WTC11 (cell line): ENCODE results near the gene KRT4. TPM values are rescaled to one million over a fixed set of nuclear protein-coding genes. Genes with fewer than 3 reads are reported as not detected.

Source experiments
- ATAC-seq: fragments of 200-7000 bp; cut with Tn5 transposase; 2 replicates; pipeline ENCODE4 v1.10.0; 2021; ENCODE audit warnings: mild to moderate bottlenecking, moderate library complexity
- CTCF ChIA-PET: fragments of 300-600 bp; sonication (Branson Sonifier 250); formaldehyde crosslinking; loops from one replicate; lab custom pipeline; 2021; ENCODE audit warnings: antibody characterized with exemption; lab: Charles Lee
- POLR2A ChIA-PET: fragments of 350-600 bp; sonication (Branson Sonifier 250); formaldehyde crosslinking; loops from one replicate; lab custom pipeline; 2021; ENCODE audit warnings: antibody characterized with exemption; lab: Charles Lee
- DNase-seq: peaks from one replicate; pipeline ENCODE4 v3.0.0; 2021; ENCODE audit warnings: low spot score
- H3K27ac Mint-ChIP-seq: 2 replicates; pipeline ENCODE4 v1.8.0; 2021; ENCODE audit warnings: mixed read lengths
- H3K27me3 Mint-ChIP-seq: 2 replicates; pipeline ENCODE4 v1.8.0; 2021; ENCODE audit warnings: low read depth, mild to moderate bottlenecking, moderate library complexity, mixed read lengths
- H3K36me3 Mint-ChIP-seq: 2 replicates; pipeline ENCODE4 v1.8.0; 2021; ENCODE audit warnings: mixed read lengths
- H3K4me1 Mint-ChIP-seq: 2 replicates; pipeline ENCODE4 v1.8.0; 2022; ENCODE audit warnings: mixed read lengths
- H3K4me3 Mint-ChIP-seq: 2 replicates; pipeline ENCODE4 v1.8.0; 2021; ENCODE audit warnings: mild to moderate bottlenecking, moderate library complexity, mixed read lengths
- H3K9me3 Mint-ChIP-seq: 2 replicates; pipeline ENCODE4 v1.8.0; 2021; ENCODE audit warnings: mixed read lengths
- CREM ChIP-seq: sonication (generic); formaldehyde crosslinking; IDR thresholded peaks from 2 replicates; pipeline ENCODE4 v1.8.1; 2022; ENCODE audit warnings: mild to moderate bottlenecking, missing genetic modification reagents, moderate library complexity
- ELF4 ChIP-seq: sonication (generic); formaldehyde crosslinking; IDR thresholded peaks from 2 replicates; pipeline ENCODE4 v1.8.1; 2022; ENCODE audit warnings: low read depth, mild to moderate bottlenecking, moderate library complexity, missing genetic modification reagents
- ETV6 ChIP-seq: sonication (generic); formaldehyde crosslinking; IDR thresholded peaks from 2 replicates; pipeline ENCODE4 v1.8.1; 2022; ENCODE audit warnings: mild to moderate bottlenecking, missing genetic modification reagents
- GTF2I ChIP-seq: fragments of 250-450 bp; sonication (Bioruptor Pico); conservative IDR thresholded peaks from 2 replicates; pipeline ENCODE4 v1.4.0; 2021; ENCODE audit warnings: mild to moderate bottlenecking
- JAZF1 ChIP-seq: fragments of 250-450 bp; sonication (Bioruptor Pico); IDR thresholded peaks from 2 replicates; pipeline ENCODE4 v1.9.0; 2021; ENCODE audit warnings: moderate library complexity, mild to moderate bottlenecking, inconsistent platforms
- KAT7 ChIP-seq: sonication (generic); formaldehyde crosslinking; IDR thresholded peaks from 2 replicates; pipeline ENCODE4 v1.8.1; 2023; ENCODE audit warnings: missing genetic modification reagents, mild to moderate bottlenecking, borderline replicate concordance
- NR1H2 ChIP-seq: sonication (generic); formaldehyde crosslinking; IDR thresholded peaks from 2 replicates; pipeline ENCODE4 v1.9.0; 2021; ENCODE audit warnings: mild to moderate bottlenecking, moderate library complexity, missing genetic modification reagents
- NR3C1 ChIP-seq: sonication (generic); formaldehyde crosslinking; conservative IDR thresholded peaks from 2 replicates; pipeline ENCODE4 v1.8.1; 2023; ENCODE audit warnings: low read depth, mild to moderate bottlenecking, missing genetic modification reagents
- OVOL2 ChIP-seq: fragments of 250-450 bp; sonication (Bioruptor Pico); IDR thresholded peaks from 2 replicates; pipeline ENCODE4 v1.9.0; 2021; ENCODE audit warnings: mild to moderate bottlenecking, borderline replicate concordance
- RELA ChIP-seq: sonication (generic); formaldehyde crosslinking; IDR thresholded peaks from 2 replicates; pipeline ENCODE4 v1.8.1; 2022; ENCODE audit warnings: missing genetic modification reagents, mild to moderate bottlenecking, borderline replicate concordance
- RORB ChIP-seq: fragments of 250-450 bp; sonication (Bioruptor Pico); IDR thresholded peaks from 2 replicates; pipeline ENCODE4 v1.9.0; 2021; ENCODE audit warnings: mild to moderate bottlenecking
- SMAD3 ChIP-seq: sonication (generic); formaldehyde crosslinking; IDR thresholded peaks from 2 replicates; pipeline ENCODE4 v1.8.0; 2022; ENCODE audit warnings: missing genetic modification reagents, mild to moderate bottlenecking, borderline replicate concordance
- SP1 ChIP-seq: sonication (generic); formaldehyde crosslinking; conservative IDR thresholded peaks from 2 replicates; pipeline ENCODE4 v1.8.1; 2022; ENCODE audit warnings: missing genetic modification reagents
- TP53 ChIP-seq: sonication (generic); formaldehyde crosslinking; IDR thresholded peaks from 2 replicates; pipeline ENCODE4 v1.8.1; 2023; ENCODE audit warnings: mild to moderate bottlenecking, missing genetic modification reagents
- ZNF396 ChIP-seq: fragments of 250-450 bp; sonication (Bioruptor Pico); IDR thresholded peaks from 2 replicates; pipeline ENCODE4 v1.8.0; 2021; ENCODE audit warnings: mild to moderate bottlenecking, moderate library complexity, borderline replicate concordance
- ZNF416 ChIP-seq: fragments of 250-450 bp; sonication (Bioruptor Pico); IDR thresholded peaks from 2 replicates; pipeline ENCODE4 v1.9.0; 2021; ENCODE audit warnings: mild to moderate bottlenecking, inconsistent platforms
- ZNF671 ChIP-seq: fragments of 250-450 bp; sonication (Bioruptor Pico); IDR thresholded peaks from 2 replicates; pipeline ENCODE4 v1.8.0; 2021; ENCODE audit warnings: mild to moderate bottlenecking
- total RNA-seq: library from RNA; stranded (reverse); gene quantifications from 3 replicates; pipeline ENCODE4 v1.2.3, GENCODE V29; 2021
- TF ChIP-seq, protein P1 (sequence below): sonication (generic); formaldehyde crosslinking; IDR thresholded peaks from 2 replicates; pipeline ENCODE4 v1.8.1; 2023; ENCODE audit warnings: mild to moderate bottlenecking, moderate library complexity, missing genetic modification reagents
- TF ChIP-seq, protein P2 (sequence below): sonication (generic); formaldehyde crosslinking; IDR thresholded peaks from 2 replicates; pipeline ENCODE4 v1.8.1; 2023; ENCODE audit warnings: mild to moderate bottlenecking, missing genetic modification reagents, moderate library complexity
- TF ChIP-seq, protein P3 (sequence below): fragments of 250-450 bp; sonication (Bioruptor Pico); IDR thresholded peaks from 2 replicates; pipeline ENCODE4 v1.9.0; 2021; ENCODE audit warnings: moderate library complexity, mild to moderate bottlenecking, inconsistent platforms, borderline replicate concordance

Gene KRT4
- total RNA-seq, 1 experiment from 2014 or later = not detected

DNA sequence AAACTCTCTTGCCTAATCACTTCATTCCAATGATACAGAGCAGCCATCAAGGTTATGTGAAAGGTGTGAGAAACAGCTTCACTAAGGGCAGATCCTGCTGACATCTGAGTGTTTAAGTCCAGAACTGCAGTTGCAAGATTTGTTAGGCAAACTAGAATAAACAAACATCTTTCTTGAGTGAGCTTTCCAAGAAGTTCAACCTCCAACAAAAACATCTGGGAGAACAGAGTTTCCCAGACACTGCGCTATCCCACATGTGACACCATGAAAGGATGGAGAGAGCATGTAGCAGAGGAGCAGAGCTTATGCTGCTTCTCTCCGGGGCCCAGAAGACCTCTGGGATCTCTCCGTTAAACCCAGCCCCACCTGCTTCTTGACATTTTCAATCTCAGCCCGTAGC is 42.4 kb downstream of the KRT4 start:
- TF ChIP-seq OVOL2 (CRISPR knock-in tag) (no peak), ETV6 (no peak), SMAD3 (no peak), KAT7 (CRISPR knock-in tag) (no peak), ZNF671 (no peak), TP53 (CRISPR knock-in tag) (no peak), NR1H2 (CRISPR knock-in tag) (no peak), RELA (CRISPR knock-in tag) (no peak), SP1 (CRISPR knock-in tag) (no peak), CREM (CRISPR knock-in tag) (no peak), ZNF396 (CRISPR knock-in tag) (no peak)
- TF ChIP-seq, protein P1, sequence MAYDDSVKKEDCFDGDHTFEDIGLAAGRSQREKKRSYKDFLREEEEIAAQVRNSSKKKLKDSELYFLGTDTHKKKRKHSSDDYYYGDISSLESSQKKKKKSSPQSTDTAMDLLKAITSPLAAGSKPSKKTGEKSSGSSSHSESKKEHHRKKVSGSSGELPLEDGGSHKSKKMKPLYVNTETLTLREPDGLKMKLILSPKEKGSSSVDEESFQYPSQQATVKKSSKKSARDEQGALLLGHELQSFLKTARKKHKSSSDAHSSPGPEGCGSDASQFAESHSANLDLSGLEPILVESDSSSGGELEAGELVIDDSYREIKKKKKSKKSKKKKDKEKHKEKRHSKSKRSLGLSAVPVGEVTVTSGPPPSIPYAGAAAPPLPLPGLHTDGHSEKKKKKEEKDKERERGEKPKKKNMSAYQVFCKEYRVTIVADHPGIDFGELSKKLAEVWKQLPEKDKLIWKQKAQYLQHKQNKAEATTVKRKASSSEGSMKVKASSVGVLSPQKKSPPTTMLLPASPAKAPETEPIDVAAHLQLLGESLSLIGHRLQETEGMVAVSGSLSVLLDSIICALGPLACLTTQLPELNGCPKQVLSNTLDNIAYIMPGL (CRISPR knock-in tag) = no peak
- TF ChIP-seq, all 79 proteins: peak for 0
- no peak for DNase-seq
- CTCF ChIA-PET = interaction anchor here (0.9 to 1.7 kb wide), 4 partner anchors 79 to 108 kb away, joined by 3 to 8 read pairs (median 3); no protein-coding TSS in a partner anchor

DNA sequence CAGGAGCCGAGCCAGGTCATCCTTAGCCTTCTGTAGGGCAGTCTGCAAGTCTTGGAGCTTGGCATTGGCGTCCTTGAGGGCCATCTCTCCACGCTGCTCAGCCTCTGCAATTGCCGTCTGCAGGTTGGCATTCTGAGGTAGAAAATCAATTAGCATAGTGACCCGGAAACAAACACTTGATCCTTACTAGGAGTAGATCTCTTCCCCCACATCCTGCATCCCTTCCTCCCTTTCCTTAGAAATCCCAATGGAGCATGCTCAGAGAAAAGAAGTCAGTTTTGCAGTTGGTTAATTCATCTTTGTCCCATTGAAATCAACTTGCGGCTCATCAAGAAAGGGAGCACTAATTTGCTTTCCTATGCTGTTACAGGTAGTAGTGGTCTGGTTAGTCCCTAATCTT is 42.8 kb downstream of the KRT4 start:
- no peak for TF ChIP-seq GTF2I (CRISPR knock-in tag)
- no peak for TF ChIP-seq TP53 (CRISPR knock-in tag)
- TF ChIP-seq RELA (CRISPR knock-in tag) = no peak
- no peak for TF ChIP-seq NR3C1 (CRISPR knock-in tag)
- TF ChIP-seq, protein P2, sequence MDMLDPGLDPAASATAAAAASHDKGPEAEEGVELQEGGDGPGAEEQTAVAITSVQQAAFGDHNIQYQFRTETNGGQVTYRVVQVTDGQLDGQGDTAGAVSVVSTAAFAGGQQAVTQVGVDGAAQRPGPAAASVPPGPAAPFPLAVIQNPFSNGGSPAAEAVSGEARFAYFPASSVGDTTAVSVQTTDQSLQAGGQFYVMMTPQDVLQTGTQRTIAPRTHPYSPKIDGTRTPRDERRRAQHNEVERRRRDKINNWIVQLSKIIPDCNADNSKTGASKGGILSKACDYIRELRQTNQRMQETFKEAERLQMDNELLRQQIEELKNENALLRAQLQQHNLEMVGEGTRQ (CRISPR knock-in tag) = no peak
- TF ChIP-seq JAZF1 (CRISPR knock-in tag) = no peak
- TF ChIP-seq, protein P1 (CRISPR knock-in tag) = no peak
- TF ChIP-seq ELF4 (CRISPR knock-in tag) = no peak
- no peak for TF ChIP-seq ETV6
- TF ChIP-seq RORB (CRISPR knock-in tag) = no peak
- TF ChIP-seq, protein P3, sequence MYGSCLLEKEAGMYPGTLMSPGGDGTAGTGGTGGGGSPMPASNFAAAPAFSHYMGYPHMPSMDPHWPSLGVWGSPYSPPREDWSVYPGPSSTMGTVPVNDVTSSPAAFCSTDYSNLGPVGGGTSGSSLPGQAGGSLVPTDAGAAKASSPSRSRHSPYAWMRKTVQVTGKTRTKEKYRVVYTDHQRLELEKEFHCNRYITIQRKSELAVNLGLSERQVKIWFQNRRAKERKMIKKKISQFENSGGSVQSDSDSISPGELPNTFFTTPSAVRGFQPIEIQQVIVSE (CRISPR knock-in tag) = no peak
- no peak for TF ChIP-seq ZNF416 (CRISPR knock-in tag)
- ATAC-seq (no peak), DNase-seq (no peak)
- CTCF ChIA-PET = interaction anchor here (1.2 to 1.7 kb wide), 2 partner anchors 94 to 109 kb away, joined by 3 to 8 read pairs; no protein-coding TSS in a partner anchor
- no peaks in the 10 kb centered on the region for H3K4me1 Mint-ChIP-seq
- no peaks in the 10 kb centered on the region for H3K36me3 Mint-ChIP-seq
- H3K27ac Mint-ChIP-seq = no peak overlapping the region
- POLR2A ChIA-PET = no interaction called here
- H3K9me3 Mint-ChIP-seq = peaks cover 8% of the 10 kb centered on the region
- no peak overlapping the region for H3K4me3 Mint-ChIP-seq
- peaks cover 4% of the 10 kb centered on the region for H3K27me3 Mint-ChIP-seq

More for the DNA sequence above, 42.4 kb downstream of the KRT4 start:
- Mint-ChIP-seq H3K27ac (no peak overlapping the region), H3K27me3 (peaks cover 4% of the 10 kb centered on the region), H3K9me3 (peaks cover 8% of the 10 kb centered on the region), H3K4me3 (no peak overlapping the region), H3K36me3 (no peaks in the 10 kb centered on the region), H3K4me1 (no peaks in the 10 kb centered on the region)
- POLR2A ChIA-PET = no interaction called here
- ATAC-seq = no peak
